Osteoblast (primary cell): ENCODE results near the gene ATE1. TPM values are rescaled to one million over a fixed set of nuclear protein-coding genes. Genes with fewer than 3 reads are reported as not detected.

Experiments
- DNase-seq: peaks from one replicate; pipeline ENCODE4 v3.0.0; 2011; ENCODE audit warnings: low spot score, mixed read lengths; ENCODE audit not compliant: insufficient read length; ENCODE audit errors: missing footprints
- H2AFZ ChIP-seq: 2 replicates; pipeline ENCODE4 v1.6.0; 2011; ENCODE audit warnings: mild to moderate bottlenecking, low read length
- H3K27ac ChIP-seq: 2 replicates; pipeline ENCODE4 v1.5.1; 2011; ENCODE audit warnings: mild to moderate bottlenecking, low read depth, low read length, moderate library complexity
- H3K27me3 ChIP-seq: 2 replicates; pipeline ENCODE4 v1.6.0; 2012; ENCODE audit warnings: mild to moderate bottlenecking, control low read depth, inconsistent platforms, low read length, moderate library complexity; ENCODE audit not compliant: insufficient read depth
- H3K36me3 ChIP-seq: 2 replicates; pipeline ENCODE4 v1.5.1; 2011; ENCODE audit warnings: mild to moderate bottlenecking, low read length, control low read depth, moderate library complexity; ENCODE audit not compliant: insufficient read depth
- H3K4me1 ChIP-seq: 2 replicates; pipeline ENCODE4 v1.5.1; 2011; ENCODE audit warnings: mild to moderate bottlenecking, low read length, control low read depth, moderate library complexity; ENCODE audit not compliant: insufficient read depth
- H3K4me2 ChIP-seq: 2 replicates; pipeline ENCODE4 v1.6.0; 2011; ENCODE audit warnings: mild to moderate bottlenecking, low read length; ENCODE audit not compliant: insufficient read depth
- H3K4me3 ChIP-seq: fragments of 200-600 bp; sonication (generic); 3 replicates; pipeline ENCODE4 v1.5.1; 2012; ENCODE audit warnings: mild to moderate bottlenecking, low read length, inconsistent platforms; ENCODE audit not compliant: insufficient read depth
- H3K79me2 ChIP-seq: 2 replicates; pipeline ENCODE4 v1.6.0; 2012; ENCODE audit warnings: mild to moderate bottlenecking, low read length, control low read depth, inconsistent platforms; ENCODE audit not compliant: insufficient read depth
- H3K9me3 ChIP-seq: 2 replicates; pipeline ENCODE4 v1.5.1; 2011; ENCODE audit warnings: low read depth, low read length, control low read depth
- H4K20me1 ChIP-seq: 2 replicates; pipeline ENCODE4 v1.6.0; 2012; ENCODE audit warnings: mild to moderate bottlenecking, low read length, control low read depth; ENCODE audit not compliant: insufficient read depth
- total RNA-seq: library from RNA; depleted of rRNA; stranded (reverse); fragments of >200 nt; gene quantifications from 2 replicates; pipeline ENCODE4 v1.2.3, GENCODE V29; 2012
- TF ChIP-seq, protein P1 (sequence below): IDR thresholded peaks from 2 replicates; pipeline ENCODE4 v1.5.1; 2011; ENCODE audit warnings: mild to moderate bottlenecking, low read depth, low read length, moderate library complexity; ENCODE audit errors: extremely low read depth

The ATE1 gene
- total RNA-seq, 1 donor, result 21.0 TPM

DNA sequence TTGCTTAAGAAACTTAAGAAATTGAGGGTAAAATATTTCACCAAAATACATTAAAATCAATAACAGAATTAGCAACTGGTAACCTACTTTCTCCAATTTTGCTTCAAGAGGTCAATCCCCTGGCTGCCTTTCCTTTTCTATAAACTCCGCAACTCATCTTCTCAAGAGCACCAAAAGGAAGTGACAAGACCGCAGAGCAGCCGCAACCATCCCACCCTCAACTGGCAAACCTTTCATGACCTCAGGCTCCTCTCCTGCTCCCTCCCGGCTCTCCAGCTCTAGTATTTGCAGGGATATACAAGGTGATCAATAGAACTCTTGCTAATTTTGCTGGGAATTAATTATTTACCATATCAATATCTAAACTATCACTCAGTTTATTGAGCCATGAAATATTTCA lies 88.9 kb downstream of the ATE1 start:
- no peaks in the 10 kb centered on the region for H3K27me3 ChIP-seq
- H3K4me3 ChIP-seq, result no peak overlapping the region
- H3K4me1 ChIP-seq, result no peaks in the 10 kb centered on the region
- H3K36me3 ChIP-seq, result peaks cover 3% of the 10 kb centered on the region
- TF ChIP-seq, protein P1, sequence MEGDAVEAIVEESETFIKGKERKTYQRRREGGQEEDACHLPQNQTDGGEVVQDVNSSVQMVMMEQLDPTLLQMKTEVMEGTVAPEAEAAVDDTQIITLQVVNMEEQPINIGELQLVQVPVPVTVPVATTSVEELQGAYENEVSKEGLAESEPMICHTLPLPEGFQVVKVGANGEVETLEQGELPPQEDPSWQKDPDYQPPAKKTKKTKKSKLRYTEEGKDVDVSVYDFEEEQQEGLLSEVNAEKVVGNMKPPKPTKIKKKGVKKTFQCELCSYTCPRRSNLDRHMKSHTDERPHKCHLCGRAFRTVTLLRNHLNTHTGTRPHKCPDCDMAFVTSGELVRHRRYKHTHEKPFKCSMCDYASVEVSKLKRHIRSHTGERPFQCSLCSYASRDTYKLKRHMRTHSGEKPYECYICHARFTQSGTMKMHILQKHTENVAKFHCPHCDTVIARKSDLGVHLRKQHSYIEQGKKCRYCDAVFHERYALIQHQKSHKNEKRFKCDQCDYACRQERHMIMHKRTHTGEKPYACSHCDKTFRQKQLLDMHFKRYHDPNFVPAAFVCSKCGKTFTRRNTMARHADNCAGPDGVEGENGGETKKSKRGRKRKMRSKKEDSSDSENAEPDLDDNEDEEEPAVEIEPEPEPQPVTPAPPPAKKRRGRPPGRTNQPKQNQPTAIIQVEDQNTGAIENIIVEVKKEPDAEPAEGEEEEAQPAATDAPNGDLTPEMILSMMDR, result no peak
- H2AFZ ChIP-seq, result no peak overlapping the region
- H3K4me2 ChIP-seq, result no peak overlapping the region
- H3K27ac ChIP-seq, result no peak overlapping the region
- H4K20me1 ChIP-seq, result no peaks in the 10 kb centered on the region
- H3K9me3 ChIP-seq, result no peaks in the 10 kb centered on the region
- H3K79me2 ChIP-seq, result no peaks in the 10 kb centered on the region
- DNase-seq, result no peak

GRCh38 chr10:121838149-121838548 lies 89.7 kb downstream of the ATE1 start:
- H3K79me2 ChIP-seq, result no peaks in the 10 kb centered on the region
- TF ChIP-seq, protein P1, result no peak
- H3K4me3 ChIP-seq, result no peak overlapping the region

GRCh38 chr10:121836171-121836570 lies 91.7 kb downstream of the ATE1 start:
- Histone ChIP-seq H3K9me3 (no peaks in the 10 kb centered on the region), H3K4me2 (no peak overlapping the region), H4K20me1 (no peaks in the 10 kb centered on the region), H3K27me3 (no peaks in the 10 kb centered on the region), H3K27ac (no peak overlapping the region), H3K4me3 (no peak overlapping the region), H3K4me1 (no peaks in the 10 kb centered on the region), H3K36me3 (peaks cover 3% of the 10 kb centered on the region), H2AFZ (no peak overlapping the region), H3K79me2 (no peaks in the 10 kb centered on the region)
- TF ChIP-seq, protein P1, result no peak
- DNase-seq, result no peak

More at GRCh38 chr10:121838149-121838548, 89.7 kb downstream of the ATE1 start:
- H3K27ac ChIP-seq, result no peak overlapping the region
- H2AFZ ChIP-seq, result no peak overlapping the region
- DNase-seq, result no peak
- no peaks in the 10 kb centered on the region for H3K27me3 ChIP-seq
- H3K36me3 ChIP-seq, result peaks cover 3% of the 10 kb centered on the region
- H3K4me1 ChIP-seq, result no peaks in the 10 kb centered on the region
- no peak overlapping the region for H3K4me2 ChIP-seq
- no peaks in the 10 kb centered on the region for H4K20me1 ChIP-seq
- H3K9me3 ChIP-seq, result no peaks in the 10 kb centered on the region

- Histone ChIP-seq H3K4me3 (no peak overlapping the region), H3K4me1 (no peaks in the 10 kb centered on the region), H4K20me1 (no peaks in the 10 kb centered on the region), H3K27ac (no peak overlapping the region), H3K36me3 (peaks cover 3% of the 10 kb centered on the region), H3K79me2 (no peaks in the 10 kb centered on the region), H3K27me3 (no peaks in the 10 kb centered on the region), H3K4me2 (no peak overlapping the region), H2AFZ (no peak overlapping the region), H3K9me3 (no peaks in the 10 kb centered on the region)
- TF ChIP-seq, protein P1, result no peak
- no peak for DNase-seq
Observed at GRCh38 chr10:121835376-121835775, 92.5 kb downstream of the ATE1 start.
